Progenitor cell of endocrine pancreas (in vitro differentiated cells): Measurements from ENCODE around the gene KREMEN1. TPM values are rescaled to one million over a fixed set of nuclear protein-coding genes. Genes with fewer than 3 reads are reported as not detected.

Experiments
- DNase-seq: peaks from one replicate; pipeline ENCODE4 v3.0.0; 2021; ENCODE audit warnings: low spot score; ENCODE audit not compliant: unreplicated experiment
- H3K27ac Mint-ChIP-seq: 2 replicates; pipeline ENCODE4 v1.8.0; 2021; ENCODE audit warnings: mild to moderate bottlenecking, moderate library complexity, mixed read lengths
- H3K27me3 Mint-ChIP-seq: 2 replicates; pipeline ENCODE4 v1.8.0; 2021; ENCODE audit warnings: mixed read lengths
- H3K36me3 Mint-ChIP-seq: 2 replicates; pipeline ENCODE4 v1.8.0; 2022; ENCODE audit warnings: mixed read lengths; ENCODE audit not compliant: insufficient read depth
- H3K4me1 Mint-ChIP-seq: 2 replicates; pipeline ENCODE4 v1.8.0; 2021; ENCODE audit warnings: low read depth, mixed read lengths
- H3K4me3 Mint-ChIP-seq: 2 replicates; pipeline ENCODE4 v1.8.0; 2021; ENCODE audit warnings: low read depth, mild to moderate bottlenecking, moderate library complexity, mixed read lengths
- H3K9me3 Mint-ChIP-seq: 2 replicates; pipeline ENCODE4 v1.8.0; 2021; ENCODE audit warnings: low read depth, mixed read lengths
- total RNA-seq: library from RNA; stranded (reverse); gene quantifications from 2 replicates; pipeline ENCODE4 v1.2.1, GENCODE V29; 2021
- TF ChIP-seq, protein P1 (sequence below): fragments of 200-600 bp; sonication (generic); IDR thresholded peaks from one replicate; pipeline ENCODE4 v1.5.0; 2021; ENCODE audit warnings: antibody characterized with exemption, mild to moderate bottlenecking; ENCODE audit not compliant: unreplicated experiment

Gene KREMEN1
- total RNA-seq, 1 donor from 2014 or later: 10.5 TPM

DNA sequence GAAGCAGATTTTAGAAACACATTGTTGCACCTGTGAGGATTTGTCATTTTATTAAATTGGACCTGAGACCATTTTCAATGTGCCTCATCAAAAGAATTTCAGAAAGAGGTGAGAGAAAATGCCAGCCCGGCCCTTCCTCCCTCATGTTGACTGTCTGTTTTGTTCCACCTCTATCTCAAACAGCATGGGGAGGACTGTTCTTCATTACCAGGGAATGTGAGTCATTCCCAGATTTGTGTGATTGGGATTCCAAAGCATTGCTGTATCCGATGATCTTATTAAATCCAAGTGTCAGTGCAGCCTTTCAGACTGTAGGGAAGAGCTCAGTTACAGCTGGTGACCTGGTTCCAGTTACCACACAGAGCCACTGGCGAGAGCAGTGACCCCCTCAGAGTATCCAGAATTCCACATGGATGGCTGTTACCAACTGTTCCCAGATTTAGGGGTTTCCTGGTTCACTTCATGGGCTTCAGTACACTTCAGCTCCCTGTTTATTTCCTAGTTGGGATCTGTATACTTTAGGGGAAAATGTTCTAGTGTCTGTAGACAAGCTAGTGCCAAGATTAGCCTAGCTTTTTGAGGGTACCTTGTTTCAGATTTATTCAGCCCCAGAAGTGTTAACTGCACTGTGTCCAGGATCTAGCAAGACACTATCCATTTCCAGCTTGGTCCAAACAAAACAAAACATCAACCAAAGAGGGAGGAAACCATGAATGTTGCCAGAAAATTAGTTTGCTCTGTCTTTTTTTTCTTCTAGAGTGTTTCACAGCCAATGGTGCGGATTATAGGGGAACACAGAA is 20.9 kb downstream of the KREMEN1 start:
- TF ChIP-seq, protein P1, sequence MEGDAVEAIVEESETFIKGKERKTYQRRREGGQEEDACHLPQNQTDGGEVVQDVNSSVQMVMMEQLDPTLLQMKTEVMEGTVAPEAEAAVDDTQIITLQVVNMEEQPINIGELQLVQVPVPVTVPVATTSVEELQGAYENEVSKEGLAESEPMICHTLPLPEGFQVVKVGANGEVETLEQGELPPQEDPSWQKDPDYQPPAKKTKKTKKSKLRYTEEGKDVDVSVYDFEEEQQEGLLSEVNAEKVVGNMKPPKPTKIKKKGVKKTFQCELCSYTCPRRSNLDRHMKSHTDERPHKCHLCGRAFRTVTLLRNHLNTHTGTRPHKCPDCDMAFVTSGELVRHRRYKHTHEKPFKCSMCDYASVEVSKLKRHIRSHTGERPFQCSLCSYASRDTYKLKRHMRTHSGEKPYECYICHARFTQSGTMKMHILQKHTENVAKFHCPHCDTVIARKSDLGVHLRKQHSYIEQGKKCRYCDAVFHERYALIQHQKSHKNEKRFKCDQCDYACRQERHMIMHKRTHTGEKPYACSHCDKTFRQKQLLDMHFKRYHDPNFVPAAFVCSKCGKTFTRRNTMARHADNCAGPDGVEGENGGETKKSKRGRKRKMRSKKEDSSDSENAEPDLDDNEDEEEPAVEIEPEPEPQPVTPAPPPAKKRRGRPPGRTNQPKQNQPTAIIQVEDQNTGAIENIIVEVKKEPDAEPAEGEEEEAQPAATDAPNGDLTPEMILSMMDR: no peak
- H3K4me3 Mint-ChIP-seq: no peak overlapping the region
- no peaks in the 10 kb centered on the region for H3K27me3 Mint-ChIP-seq
- no peak for DNase-seq
- peaks cover 44% of the 10 kb centered on the region for H3K4me1 Mint-ChIP-seq
- H3K27ac Mint-ChIP-seq: no peak overlapping the region
- H3K9me3 Mint-ChIP-seq: no peaks in the 10 kb centered on the region
- H3K36me3 Mint-ChIP-seq: peaks cover 5% of the 10 kb centered on the region

DNA sequence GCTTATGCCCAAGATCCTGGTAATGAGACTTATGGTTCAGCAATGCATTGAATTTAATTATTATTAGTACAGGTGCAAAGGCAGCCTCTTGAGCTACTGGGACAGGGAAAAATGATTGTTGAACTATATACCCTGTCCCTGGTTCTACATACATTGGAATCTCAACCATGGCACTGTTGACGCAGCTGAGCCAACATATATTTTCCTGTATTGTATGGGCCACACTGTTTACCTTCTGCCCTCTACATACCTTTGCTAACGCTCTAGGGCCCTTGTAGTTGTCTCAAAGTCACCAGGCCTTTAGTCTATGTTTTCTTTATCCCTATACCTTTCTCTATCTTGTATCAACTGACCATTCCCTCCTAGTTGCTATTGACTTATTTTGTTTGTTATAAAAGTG is 22.6 kb downstream of the KREMEN1 start:
- Mint-ChIP-seq H3K4me3 (no peak overlapping the region), H3K36me3 (peaks cover 7% of the 10 kb centered on the region), H3K9me3 (no peaks in the 10 kb centered on the region), H3K27me3 (no peaks in the 10 kb centered on the region), H3K27ac (peak overlapping the region; percentile 70), H3K4me1 (peaks cover 29% of the 10 kb centered on the region)
- TF ChIP-seq, protein P1: no peak
- no peak for DNase-seq

DNA sequence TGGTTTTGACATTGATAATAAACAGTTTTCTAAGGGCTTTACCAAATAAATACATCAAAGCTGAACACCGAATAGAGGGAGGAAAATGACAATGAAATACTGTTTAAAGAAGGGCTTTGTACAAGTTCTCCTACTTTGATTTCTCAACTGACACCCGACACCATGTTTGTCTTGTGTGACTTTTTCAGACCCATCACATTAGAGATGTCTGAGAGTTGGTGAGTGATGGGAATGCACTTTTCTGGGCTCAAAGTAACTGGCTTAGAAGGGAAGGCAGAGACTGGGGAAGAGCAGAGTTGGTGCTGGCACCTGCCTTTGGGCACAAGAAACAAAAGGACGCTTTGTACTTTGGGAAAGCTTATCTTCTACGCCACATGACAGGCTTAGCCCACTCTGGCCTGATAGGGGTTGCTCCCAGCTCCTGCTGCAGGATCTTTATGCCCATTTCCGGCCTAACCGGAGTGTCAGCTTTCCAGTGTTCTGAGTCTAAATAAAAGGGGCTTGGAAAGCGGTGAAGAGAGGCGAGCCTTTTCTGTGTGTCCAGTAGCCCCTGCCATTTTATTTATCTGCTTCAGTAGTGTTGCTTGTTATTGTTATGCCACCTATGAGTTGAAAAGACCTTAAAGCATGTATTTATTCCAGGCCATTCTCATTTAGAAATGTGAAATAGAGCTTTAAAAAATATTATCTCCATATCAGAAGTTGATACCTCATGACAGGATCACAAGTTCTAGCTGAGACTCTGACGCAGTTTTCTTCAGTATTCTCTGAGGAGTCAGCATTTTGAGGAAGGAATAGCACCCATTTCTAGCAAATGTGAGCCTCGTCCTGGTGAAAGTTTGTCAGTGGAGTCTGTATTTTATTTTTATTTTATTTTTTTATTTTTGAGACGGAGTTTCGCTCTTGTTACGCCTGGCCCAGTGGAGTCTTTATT is 24.2 kb downstream of the KREMEN1 start:
- Mint-ChIP-seq H3K36me3 (peaks cover 7% of the 10 kb centered on the region), H3K27ac (peak overlapping the region; percentile 87), H3K4me1 (peaks cover 28% of the 10 kb centered on the region), H3K4me3 (peak overlapping the region; percentile 4), H3K9me3 (no peaks in the 10 kb centered on the region), H3K27me3 (no peaks in the 10 kb centered on the region)
- peak; percentile 15 for DNase-seq
- TF ChIP-seq, protein P1: no peak

DNA sequence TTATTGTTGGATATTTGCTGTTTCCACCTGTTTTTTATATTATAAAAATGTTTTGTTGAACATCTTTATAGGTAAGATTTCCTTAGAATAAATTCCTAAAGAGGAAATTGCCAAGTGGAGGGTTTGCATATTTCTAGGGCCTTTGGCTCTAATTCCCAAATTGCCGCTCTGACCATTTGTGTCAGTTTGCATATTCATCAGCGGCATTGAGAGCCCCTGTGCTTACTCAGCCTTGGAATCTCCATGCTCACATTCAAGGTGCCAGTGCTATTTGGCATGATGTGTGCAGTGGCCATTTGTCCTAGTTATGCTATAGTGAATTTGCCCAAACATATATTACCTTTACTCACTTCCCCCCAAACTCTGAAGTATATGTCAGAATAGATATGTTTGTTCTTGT is 25.5 kb downstream of the KREMEN1 start:
- no peak for DNase-seq
- Mint-ChIP-seq H3K27me3 (no peaks in the 10 kb centered on the region), H3K4me3 (no peak overlapping the region), H3K27ac (no peak overlapping the region), H3K9me3 (no peaks in the 10 kb centered on the region), H3K4me1 (peaks cover 27% of the 10 kb centered on the region), H3K36me3 (peaks cover 7% of the 10 kb centered on the region)
- TF ChIP-seq, protein P1: no peak

DNA sequence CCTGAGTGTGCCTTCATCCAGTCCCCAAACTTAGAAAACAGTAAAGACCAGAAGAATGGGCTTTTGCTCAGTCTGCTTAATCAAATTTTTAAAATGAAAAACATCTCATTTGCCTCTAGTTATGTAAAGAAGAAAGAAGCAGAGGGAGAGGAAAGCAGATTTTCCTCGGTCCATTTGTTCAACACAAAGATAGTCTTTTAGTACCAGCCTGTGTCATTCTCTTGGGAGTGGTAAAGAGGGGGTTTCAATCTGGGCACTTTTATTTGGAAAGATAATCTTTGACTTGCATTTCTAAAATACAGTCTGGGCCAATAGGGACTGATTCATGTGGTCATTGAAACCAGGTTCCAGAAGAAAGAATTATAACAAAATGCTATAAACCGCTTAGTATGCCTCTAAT is 29.5 kb downstream of the KREMEN1 start:
- Mint-ChIP-seq H3K36me3 (peaks cover 2% of the 10 kb centered on the region), H3K9me3 (no peaks in the 10 kb centered on the region), H3K27ac (no peak overlapping the region), H3K4me3 (no peak overlapping the region), H3K4me1 (peaks cover 5% of the 10 kb centered on the region), H3K27me3 (no peaks in the 10 kb centered on the region)
- DNase-seq: no peak
- TF ChIP-seq, protein P1: no peak
